Neural progenitor cell (in vitro differentiated cells): ENCODE measurements around the gene LEFTY1. TPM values are rescaled to one million over a fixed set of nuclear protein-coding genes. Genes with fewer than 3 reads are reported as not detected.

Experiments
- DNase-seq: peaks from one replicate; pipeline ENCODE4 v3.0.0-alpha.2; 2016; ENCODE audit warnings: low spot score
- H2AFZ ChIP-seq: fragments of 200-600 bp; sonication (generic); replicated peaks from 2 replicates; pipeline ENCODE4 v1.6.1; 2016; ENCODE audit warnings: antibody characterized with exemption
- H3F3A ChIP-seq: fragments of 200-600 bp; sonication (generic); 2 replicates; pipeline ENCODE4 v1.6.1; 2016; ENCODE audit warnings: antibody characterized with exemption, low read depth
- H3K27ac ChIP-seq: fragments of 200-600 bp; sonication (generic); 2 replicates; pipeline ENCODE4 v1.5.1; 2016; ENCODE audit warnings: mild to moderate bottlenecking
- H3K27me3 ChIP-seq: fragments of 200-600 bp; sonication (generic); 2 replicates; pipeline ENCODE4 v1.6.1; 2016; ENCODE audit warnings: mild to moderate bottlenecking, moderate library complexity
- H3K36me3 ChIP-seq: fragments of 200-600 bp; sonication (generic); 2 replicates; pipeline ENCODE4 v1.5.1; 2016
- H3K4me1 ChIP-seq: fragments of 200-600 bp; sonication (generic); 2 replicates; pipeline ENCODE4 v1.6.1; 2016; ENCODE audit warnings: mixed run types
- H3K4me2 ChIP-seq: fragments of 200-600 bp; sonication (generic); 2 replicates; pipeline ENCODE4 v1.6.1; 2016
- H3K4me3 ChIP-seq: fragments of 200-600 bp; sonication (generic); 2 replicates; pipeline ENCODE4 v1.5.1; 2016
- H3K79me2 ChIP-seq: fragments of 200-600 bp; sonication (generic); 2 replicates; pipeline ENCODE4 v1.6.1; 2016; ENCODE audit warnings: low read depth
- H3K9ac ChIP-seq: fragments of 200-600 bp; sonication (generic); 2 replicates; pipeline ENCODE4 v1.6.1; 2016
- H3K9me3 ChIP-seq: fragments of 200-600 bp; sonication (generic); 2 replicates; pipeline ENCODE4 v1.5.1; 2016; ENCODE audit warnings: low read depth
- H4K20me1 ChIP-seq: fragments of 200-600 bp; sonication (generic); 2 replicates; pipeline ENCODE4 v1.6.1; 2016; ENCODE audit warnings: low read depth
- H3K27ac Mint-ChIP-seq: 3 replicates; pipeline ENCODE4 v1.8.0; 2021; ENCODE audit warnings: mixed read lengths
- H3K27me3 Mint-ChIP-seq: 2 replicates; pipeline ENCODE4 v1.8.0; 2022; ENCODE audit warnings: low read depth, mild to moderate bottlenecking, inconsistent platforms, moderate library complexity, mixed read lengths; ENCODE audit not compliant: insufficient read depth
- H3K36me3 Mint-ChIP-seq: 3 replicates; pipeline ENCODE4 v1.8.0; 2021; ENCODE audit warnings: mixed read lengths
- H3K4me1 Mint-ChIP-seq: 3 replicates; pipeline ENCODE4 v1.8.0; 2021; ENCODE audit warnings: mixed read lengths
- H3K4me3 Mint-ChIP-seq: 3 replicates; pipeline ENCODE4 v1.8.0; 2021; ENCODE audit warnings: mild to moderate bottlenecking, moderate library complexity, mixed read lengths
- H3K9me3 Mint-ChIP-seq: 3 replicates; pipeline ENCODE4 v1.8.0; 2020; ENCODE audit warnings: mixed read lengths
- EZH2 ChIP-seq: fragments of 200-600 bp; sonication (generic); IDR thresholded peaks from 2 replicates; pipeline ENCODE4 v1.6.1; 2017; ENCODE audit warnings: antibody characterized with exemption, mild to moderate bottlenecking, moderate library complexity
- EZH2phosphoT487 ChIP-seq: fragments of 200-600 bp; sonication (generic); IDR thresholded peaks from 2 replicates; pipeline ENCODE4 v1.6.1; 2017; ENCODE audit warnings: antibody characterized with exemption
- total RNA-seq: library from RNA; depleted of rRNA; stranded (reverse); fragments of >200 nt; gene quantifications from 2 replicates; pipeline ENCODE4 v1.2.3, GENCODE V29; 2015; ENCODE audit warnings: low replicate concordance
- TF ChIP-seq, protein P1 (sequence below): fragments of 200-600 bp; sonication (generic); IDR thresholded peaks from 2 replicates; pipeline ENCODE4 v1.5.1; 2017; ENCODE audit warnings: antibody characterized with exemption, mild to moderate bottlenecking

The LEFTY1 gene
- total RNA-seq, 1 donor from 2014 or later, result not detected

DNA sequence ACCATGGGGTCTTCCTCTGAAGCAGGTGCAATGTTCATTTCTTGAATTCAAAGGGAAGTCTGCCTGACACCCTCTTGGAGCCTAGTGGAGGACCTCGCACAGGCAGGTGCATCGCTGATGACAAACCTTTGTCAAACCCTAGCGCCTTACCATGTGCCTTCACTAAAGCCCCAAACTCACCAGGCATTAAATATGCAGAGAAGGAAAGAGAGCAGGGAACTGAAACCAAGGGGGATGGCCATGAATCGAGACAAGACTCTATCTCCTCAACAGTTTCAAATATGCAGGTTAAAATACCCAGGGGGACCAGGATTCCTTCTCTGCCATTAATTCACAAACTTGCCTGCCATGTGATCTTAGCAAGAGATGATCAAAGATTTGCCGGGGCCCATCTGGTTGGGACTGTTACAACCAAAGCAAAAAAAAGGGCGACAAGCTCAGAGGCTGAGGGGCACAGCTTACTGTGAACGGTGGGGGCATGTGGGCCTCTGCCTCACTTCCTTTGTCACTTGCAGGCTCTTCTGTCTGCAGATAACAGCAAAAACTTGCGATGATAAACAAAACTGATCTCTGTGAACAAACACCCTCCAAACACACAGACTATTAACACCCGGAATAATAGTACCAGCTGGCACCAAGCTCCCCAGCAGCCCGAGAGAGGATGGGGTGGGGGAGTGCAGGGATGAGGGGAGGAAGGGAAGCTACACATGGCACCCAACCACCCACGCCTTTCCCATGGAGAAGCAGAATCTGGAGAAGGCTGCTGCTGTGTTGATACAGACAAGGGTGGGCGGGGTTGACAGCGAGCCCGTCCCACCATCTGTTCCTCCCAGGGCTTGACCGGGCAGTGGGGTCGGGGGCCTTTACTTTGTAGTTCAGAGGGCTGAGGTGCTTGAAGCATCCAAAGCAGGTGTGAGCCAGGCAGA, 40.7 kb downstream of the LEFTY1 start:
- Mint-ChIP-seq H3K4me3 (no peak overlapping the region), H3K4me1 (peaks cover 18% of the 10 kb centered on the region), H3K9me3 (no peaks in the 10 kb centered on the region), H3K27me3 (peaks cover 2% of the 10 kb centered on the region), H3K27ac (peak overlapping the region; percentile 91), H3K36me3 (peaks cover 6% of the 10 kb centered on the region)
- Histone ChIP-seq H4K20me1 (no peaks in the 10 kb centered on the region), H3K4me1 (no peaks in the 10 kb centered on the region), H3K9ac (no peak overlapping the region), H3K79me2 (no peaks in the 10 kb centered on the region), H3F3A (no peaks in the 10 kb centered on the region), H3K27me3 (no peaks in the 10 kb centered on the region), H3K27ac (no peak overlapping the region), H3K4me2 (no peak overlapping the region), H3K4me3 (no peak overlapping the region), H3K36me3 (no peaks in the 10 kb centered on the region), H2AFZ (no peak overlapping the region), H3K9me3 (no peaks in the 10 kb centered on the region)
- DNase-seq, result no peak
- TF ChIP-seq EZH2 (no peak), EZH2phosphoT487 (no peak)
- TF ChIP-seq, protein P1, sequence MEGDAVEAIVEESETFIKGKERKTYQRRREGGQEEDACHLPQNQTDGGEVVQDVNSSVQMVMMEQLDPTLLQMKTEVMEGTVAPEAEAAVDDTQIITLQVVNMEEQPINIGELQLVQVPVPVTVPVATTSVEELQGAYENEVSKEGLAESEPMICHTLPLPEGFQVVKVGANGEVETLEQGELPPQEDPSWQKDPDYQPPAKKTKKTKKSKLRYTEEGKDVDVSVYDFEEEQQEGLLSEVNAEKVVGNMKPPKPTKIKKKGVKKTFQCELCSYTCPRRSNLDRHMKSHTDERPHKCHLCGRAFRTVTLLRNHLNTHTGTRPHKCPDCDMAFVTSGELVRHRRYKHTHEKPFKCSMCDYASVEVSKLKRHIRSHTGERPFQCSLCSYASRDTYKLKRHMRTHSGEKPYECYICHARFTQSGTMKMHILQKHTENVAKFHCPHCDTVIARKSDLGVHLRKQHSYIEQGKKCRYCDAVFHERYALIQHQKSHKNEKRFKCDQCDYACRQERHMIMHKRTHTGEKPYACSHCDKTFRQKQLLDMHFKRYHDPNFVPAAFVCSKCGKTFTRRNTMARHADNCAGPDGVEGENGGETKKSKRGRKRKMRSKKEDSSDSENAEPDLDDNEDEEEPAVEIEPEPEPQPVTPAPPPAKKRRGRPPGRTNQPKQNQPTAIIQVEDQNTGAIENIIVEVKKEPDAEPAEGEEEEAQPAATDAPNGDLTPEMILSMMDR, result no peak

DNA sequence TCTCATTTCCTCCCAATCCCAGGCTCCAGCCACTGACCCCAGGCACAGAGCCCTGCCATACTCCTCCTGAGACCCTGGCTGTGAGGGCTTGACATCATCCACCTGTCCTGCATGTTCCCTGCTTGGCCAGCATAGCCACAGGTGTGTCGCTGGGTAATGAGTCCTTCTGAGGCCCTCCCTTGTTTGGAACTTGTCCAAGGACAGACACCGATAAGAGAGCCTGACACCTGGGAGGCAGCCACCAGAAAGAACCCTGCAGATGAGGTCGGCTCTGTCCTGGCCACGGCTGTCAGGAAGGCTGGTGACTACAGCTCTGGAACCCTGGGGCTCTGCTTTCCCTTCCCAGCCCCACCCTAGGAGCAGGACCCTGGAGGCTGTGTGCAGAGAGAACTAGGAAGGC, 41.3 kb downstream of the LEFTY1 start:
- no peaks in the 10 kb centered on the region for H3K9me3 Mint-ChIP-seq
- Histone ChIP-seq H3K4me1 (no peaks in the 10 kb centered on the region), H3K4me2 (no peak overlapping the region), H3K27me3 (no peaks in the 10 kb centered on the region), H3K9me3 (no peaks in the 10 kb centered on the region), H3K36me3 (no peaks in the 10 kb centered on the region), H3K4me3 (no peak overlapping the region), H3K27ac (no peak overlapping the region), H3F3A (no peaks in the 10 kb centered on the region), H3K79me2 (no peaks in the 10 kb centered on the region), H2AFZ (no peak overlapping the region), H4K20me1 (no peaks in the 10 kb centered on the region), H3K9ac (no peak overlapping the region)
- no peak for DNase-seq
- peaks cover 8% of the 10 kb centered on the region for H3K36me3 Mint-ChIP-seq
- peaks cover 23% of the 10 kb centered on the region for H3K4me1 Mint-ChIP-seq
- no peak overlapping the region for H3K4me3 Mint-ChIP-seq
- no peak overlapping the region for H3K27ac Mint-ChIP-seq
- TF ChIP-seq, protein P1, result no peak
- TF ChIP-seq EZH2phosphoT487 (no peak), EZH2 (no peak)
- peaks cover 2% of the 10 kb centered on the region for H3K27me3 Mint-ChIP-seq

DNA sequence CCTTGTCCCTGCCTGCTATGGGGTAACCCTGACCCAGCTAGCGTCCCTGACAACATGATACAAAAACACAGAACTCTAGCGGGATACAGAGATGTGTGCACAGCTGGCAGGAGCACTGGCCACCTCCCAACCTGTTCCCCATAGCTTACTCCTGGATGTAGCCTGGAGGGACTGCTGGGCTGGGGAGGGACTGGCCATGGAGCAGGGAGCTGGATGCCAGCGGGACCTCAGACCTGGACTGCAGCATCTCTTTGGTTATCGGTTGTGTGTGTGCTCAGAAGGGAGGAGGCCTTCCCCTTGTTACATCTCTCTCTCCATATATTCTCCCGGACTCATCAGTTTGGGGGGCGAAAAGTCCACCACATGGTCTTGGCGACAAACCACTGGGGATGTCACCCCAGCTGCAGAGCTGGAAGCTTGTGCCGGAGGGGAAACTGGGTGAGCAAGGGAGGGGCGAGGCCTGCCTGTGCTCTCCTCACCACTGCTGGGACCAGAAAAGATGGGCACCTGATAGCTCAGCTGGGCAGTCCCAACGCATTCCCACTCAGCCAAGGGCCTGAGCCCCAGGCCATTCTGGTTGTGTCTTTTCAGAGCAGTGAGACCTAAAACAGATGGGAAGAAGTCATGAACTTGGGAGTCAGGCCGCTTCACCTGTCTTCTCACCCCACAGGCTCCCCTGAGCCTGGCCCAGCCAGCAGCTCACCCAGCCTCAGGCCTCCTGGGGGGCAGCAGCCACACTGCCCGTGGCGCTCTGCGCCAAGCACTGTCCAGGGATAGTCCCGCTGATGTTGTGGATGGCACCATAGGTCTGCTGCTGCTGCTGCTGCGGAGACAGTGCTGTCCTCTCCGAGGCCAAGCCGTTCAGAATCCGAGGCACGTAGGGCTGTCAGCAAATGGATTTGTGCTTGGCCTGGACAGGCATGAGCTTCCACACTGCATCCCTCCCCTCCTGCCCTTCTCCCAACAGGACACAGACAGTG, 42.3 kb downstream of the LEFTY1 start:
- Histone ChIP-seq H3K9ac (no peak overlapping the region), H3K79me2 (no peaks in the 10 kb centered on the region), H2AFZ (no peak overlapping the region), H3K4me1 (no peaks in the 10 kb centered on the region), H3K36me3 (no peaks in the 10 kb centered on the region), H4K20me1 (no peaks in the 10 kb centered on the region), H3K4me3 (no peak overlapping the region), H3K27ac (no peak overlapping the region), H3F3A (no peaks in the 10 kb centered on the region), H3K9me3 (no peaks in the 10 kb centered on the region), H3K27me3 (no peaks in the 10 kb centered on the region), H3K4me2 (no peak overlapping the region)
- H3K4me1 Mint-ChIP-seq, result peaks cover 23% of the 10 kb centered on the region
- H3K4me3 Mint-ChIP-seq, result no peak overlapping the region
- peaks cover 8% of the 10 kb centered on the region for H3K36me3 Mint-ChIP-seq
- H3K9me3 Mint-ChIP-seq, result no peaks in the 10 kb centered on the region
- no peak for TF ChIP-seq EZH2
- no peak for TF ChIP-seq EZH2phosphoT487
- TF ChIP-seq, protein P1, result no peak
- no peak for DNase-seq
- no peak overlapping the region for H3K27ac Mint-ChIP-seq
- H3K27me3 Mint-ChIP-seq, result peaks cover 2% of the 10 kb centered on the region
